K562 (cell line): Measurements from ENCODE around the gene RGS14. TPM values are rescaled to one million over a fixed set of nuclear protein-coding genes. Genes with fewer than 3 reads are reported as not detected.

Experiments used
- ATAC-seq: fragments of 200-7000 bp; cut with Tn5 transposase; 3 replicates; pipeline ENCODE4 v1.9.1; 2020; ENCODE audit warnings: moderate library complexity
- BruUV-seq: library from RNA; stranded (reverse); fragments of 400-500 nt; replicated peaks from 2 replicates; lab custom pipeline; 2021; lab: Mats Ljungman, UMichigan
- CTCF ChIA-PET: fragments of 300-600 bp; formaldehyde crosslinking; extraction: SDS; loops from one replicate; lab custom pipeline; 2021; ENCODE audit warnings: low intra/inter-chr PET ratio; lab: Yijun Ruan, JAX
- POLR2A ChIA-PET: fragments of 300-600, 350-650 bp; sonication (Branson Sonifier 250); formaldehyde crosslinking; extraction: SDS; loops from one replicate; lab custom pipeline; 2021; ENCODE audit warnings: antibody characterized with exemption, inconsistent platforms; lab: Yijun Ruan, JAX
- DNase-seq, 4 experiments: peaks; one replicate each; pipeline versions ENCODE4 v3.0.0 to v3.0.0-alpha.2; 2011 to 2018; ENCODE audit warnings: low spot score in 3 of 4, mixed read lengths in 3 of 4; ENCODE audit errors: extremely low read depth in 1 of 4
- FAIRE-seq: peaks from 2 replicates; lab custom pipeline; 2011; peaks lifted over from hg19 to GRCh38; lab: Jason Lieb, UNC
- H2AFZ ChIP-seq: 2 replicates; pipeline ENCODE4 v1.6.0; 2011; ENCODE audit warnings: low read depth, low read length, control low read depth, inconsistent platforms
- H3K27ac ChIP-seq: fragments of 200-600 bp; 3 replicates; pipeline ENCODE4 v1.8.0; 2011; ENCODE audit warnings: low read depth, mild to moderate bottlenecking, control low read depth, inconsistent platforms, low read length, moderate library complexity, mixed read lengths; ENCODE audit errors: extremely low read depth
- H3K27me3 ChIP-seq, 2 experiments: fragments of 300-600 bp in 1 of 2; 2 replicates in 1 of 2; 3 replicates in 1 of 2; pipeline versions ENCODE4 v1.6.0 to v1.8.0; 2011; ENCODE audit warnings: inconsistent platforms in 2 of 2, low read length in 2 of 2, mild to moderate bottlenecking in 1 of 2, mixed read lengths in 1 of 2, moderate library complexity in 1 of 2; ENCODE audit not compliant: control insufficient read depth in 2 of 2, insufficient read depth in 2 of 2
- H3K36me3 ChIP-seq: fragments of 300-600 bp; 3 replicates; pipeline ENCODE4 v1.8.0; 2011; ENCODE audit warnings: mild to moderate bottlenecking, low read length, inconsistent platforms; ENCODE audit not compliant: control insufficient read depth, insufficient read depth
- H3K4me1 ChIP-seq, 2 experiments: fragments of 200-600 bp in 1 of 2; replicated peaks in 1 of 2; 2 replicates in 1 of 2; 3 replicates in 1 of 2; pipeline versions ENCODE4 v1.5.1 to v1.8.0; 2011; ENCODE audit warnings: inconsistent platforms in 2 of 2, low read length in 2 of 2, mild to moderate bottlenecking in 1 of 2, mixed read lengths in 1 of 2, moderate library complexity in 1 of 2; ENCODE audit not compliant: control insufficient read depth in 2 of 2, insufficient read depth in 2 of 2
- H3K4me2 ChIP-seq: 2 replicates; pipeline ENCODE4 v1.6.1; 2011; ENCODE audit warnings: low read length, control low read depth, inconsistent platforms, mixed read lengths; ENCODE audit not compliant: insufficient read depth
- H3K4me3 ChIP-seq: fragments of 200-600 bp; sonication (generic), shearing (Covaris generic); 2 replicates; pipeline ENCODE4 v1.5.1; 2016; ENCODE audit warnings: control low read depth, inconsistent platforms
- H3K79me2 ChIP-seq: fragments of 200-600 bp; 3 replicates; pipeline ENCODE4 v1.8.0; 2011; ENCODE audit warnings: low read length, inconsistent platforms; ENCODE audit not compliant: control insufficient read depth, insufficient read depth
- H3K9ac ChIP-seq, 2 experiments: 2 replicates each; pipeline versions ENCODE4 v1.6.0 to v1.6.1; 2011; ENCODE audit warnings: low read depth in 2 of 2, low read length in 2 of 2, control low read depth in 1 of 2, inconsistent platforms in 1 of 2, mild to moderate bottlenecking in 1 of 2, mixed read lengths in 1 of 2; ENCODE audit not compliant: insufficient read depth in 1 of 2
- H3K9me1 ChIP-seq: one replicate; pipeline ENCODE4 v1.6.0; 2011; ENCODE audit warnings: inconsistent platforms, mild to moderate bottlenecking, low read length, moderate library complexity; ENCODE audit not compliant: control insufficient read depth, insufficient read depth
- H3K9me3 ChIP-seq: replicated peaks from 2 replicates; pipeline ENCODE4 v1.5.1; 2011; ENCODE audit warnings: low read depth, low read length, inconsistent platforms; ENCODE audit not compliant: control insufficient read depth, insufficient read depth
- H4K20me1 ChIP-seq: replicated peaks from 2 replicates; pipeline ENCODE4 v1.6.1; 2011; ENCODE audit warnings: low read length, inconsistent platforms, mixed read lengths; ENCODE audit not compliant: control insufficient read depth, insufficient read depth
- CSDE1 ChIP-seq, 2 experiments: fragments of 450-650 bp; IDR thresholded peaks; 2 replicates each; pipeline ENCODE4 v1.6.1; 2016; ENCODE audit warnings: mild to moderate bottlenecking in 1 of 2
- EP400 ChIP-seq: fragments of 450-650 bp; IDR thresholded peaks from 2 replicates; pipeline ENCODE4 v1.6.1; 2017; ENCODE audit warnings: antibody characterized with exemption, mild to moderate bottlenecking, moderate library complexity
- GATAD2B ChIP-seq: fragments of 450-650 bp; IDR thresholded peaks from 2 replicates; pipeline ENCODE4 v1.6.1; 2017; ENCODE audit warnings: mild to moderate bottlenecking, borderline replicate concordance
- POU5F1 ChIP-seq: fragments of 150-350 bp; IDR thresholded peaks from 2 replicates; pipeline ENCODE4 v1.6.1; 2014; ENCODE audit warnings: borderline replicate concordance, low read length, low read depth, mild to moderate bottlenecking; ENCODE audit not compliant: partially characterized antibody
- SMAD4 ChIP-seq: fragments of 250-450 bp; sonication (Bioruptor Pico); conservative IDR thresholded peaks from 2 replicates; pipeline ENCODE4 v1.8.0; 2021; ENCODE audit warnings: inconsistent platforms, mild to moderate bottlenecking, moderate library complexity
- ZC3H8 ChIP-seq: fragments of 450-650 bp; IDR thresholded peaks from 2 replicates; pipeline ENCODE4 v1.6.1; 2017
- ZZZ3 ChIP-seq: fragments of 450-650 bp; IDR thresholded peaks from 2 replicates; pipeline ENCODE4 v1.6.1; 2016; ENCODE audit warnings: antibody characterized with exemption, mild to moderate bottlenecking, moderate library complexity
- WGBS: fragments of 100-300 bp; shearing (Covaris generic); methylation state at CpG from one replicate; pipeline ENCODE4 v1.1.6; 2016; ENCODE audit warnings: low coverage, mixed read lengths; ENCODE audit not compliant: insufficient coverage; ENCODE audit errors: missing lambda C conversion rate; 5-methylcytosine and 5-hydroxymethylcytosine counted together
- in situ Hi-C: fragments of 300-500 bp; cut with MboI; formaldehyde crosslinking; loops from 4 replicates; pipeline ENCODE4 v1.15.0; 2018; ENCODE audit warnings: inconsistent platforms, mixed read lengths
- intact Hi-C: fragments of 100-400 bp; cut with micrococcal nuclease; formaldehyde crosslinking; loops from 2 replicates; pipeline ENCODE4 v1.14.2; 2022
- polyA plus RNA-seq, 8 experiments: library from polyadenylated mRNA; depleted of rRNA in 4 of 8; stranded (reverse) in 5 of 8; unstranded in 3 of 8; fragments of >200 nt; fragmentation: Nextera tagmentation in 2 of 8; fragmentation: Illumina TruSeq in 1 of 8; extraction: Ambion mirVana in 2 of 8; extraction: Trizol in 1 of 8; gene quantifications; 2 replicates each; pipeline versions ENCODE4 v1.2.1 to v1.2.3, GENCODE V29; 2011 to 2014; ENCODE audit warnings: inconsistent platforms in 1 of 8, missing spikeins in 1 of 8
- total RNA-seq, 7 experiments: library from RNA; depleted of rRNA in 6 of 7; stranded (reverse); fragments of >200 nt in 6 of 7; fragmentation: Illumina TruSeq in 2 of 7; extraction: Trizol in 2 of 7; gene quantifications; 2 replicates each; pipeline versions ENCODE4 v1.2.1 to v1.2.3, GENCODE V29; 2011 to 2021; ENCODE audit warnings: low replicate concordance in 1 of 7
- TF ChIP-seq, protein P1 (sequence below): fragments of 450-650 bp; conservative IDR thresholded peaks from 2 replicates; pipeline ENCODE4 v1.6.1; 2016; ENCODE audit warnings: missing genetic modification characterization, low read depth, mild to moderate bottlenecking, control low read depth, missing compliant biosample characterization
- TF ChIP-seq, protein P2 (sequence below): fragments of 250-450 bp; sonication (Bioruptor Pico); IDR thresholded peaks from 2 replicates; pipeline ENCODE4 v1.4.0; 2020; ENCODE audit warnings: mild to moderate bottlenecking
- TF ChIP-seq, protein P3 (sequence below), 2 experiments: IDR thresholded peaks in 1 of 2; conservative IDR thresholded peaks in 1 of 2; 2 replicates each; pipeline ENCODE4 v1.6.1; 2016; ENCODE audit warnings: low read depth in 2 of 2, mild to moderate bottlenecking in 1 of 2, missing compliant biosample characterization in 1 of 2, missing genetic modification characterization in 1 of 2, moderate library complexity in 1 of 2

Gene RGS14
- total and polyA plus RNA-seq, 9 of the 15 experiments (the other 6 are each of a cell fraction or from before 2014, with no cell fraction given) = 0.28 to 75.9 (median 34.5) TPM

DNA sequence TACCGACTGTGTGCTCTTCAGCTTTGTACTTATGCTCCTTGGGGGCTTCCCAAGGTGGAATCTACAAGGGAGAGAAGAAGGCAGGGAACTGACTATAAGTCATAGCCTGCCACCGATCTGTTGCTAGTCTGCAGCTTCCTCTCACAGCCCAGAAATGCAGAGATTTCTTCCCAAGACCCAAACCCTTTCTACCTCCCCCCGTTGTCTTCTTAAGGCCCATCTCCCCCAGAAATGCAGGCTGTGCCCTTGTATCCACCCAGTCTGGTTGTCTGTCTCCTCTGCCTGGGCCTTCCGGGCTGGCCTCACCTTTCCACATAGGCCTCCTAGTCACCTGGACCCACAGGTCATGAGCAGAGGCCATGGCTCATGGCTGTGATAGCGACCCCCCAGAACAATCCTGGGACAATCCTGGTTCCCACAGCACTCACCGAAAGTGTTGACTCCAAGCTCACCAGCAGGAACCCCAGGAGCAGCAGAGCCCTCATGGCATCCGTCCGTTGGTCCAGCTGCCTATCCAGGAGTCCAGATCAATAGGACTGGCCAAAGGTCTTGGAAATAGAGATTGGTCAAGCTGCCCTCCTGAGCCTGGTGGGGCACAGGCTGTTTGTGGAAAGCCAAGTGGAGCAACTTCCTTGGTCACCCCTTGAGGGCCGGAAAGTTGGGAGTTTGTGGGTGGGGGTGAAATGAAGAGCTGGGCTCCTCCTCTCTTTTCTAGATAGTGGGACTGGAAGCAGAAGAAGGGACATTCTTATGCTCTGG, 51.5 kb downstream of the RGS14 start, which contains the start of gene F12:
F12 (minus strand) TSS at position 522 of the 759 bp plus-strand sequence; CDS start at position 485, 37 bp downstream.
- Histone ChIP-seq H3K79me2 (peaks cover 4% of the 10 kb centered on the region; the same call in 1 of the 3 replicates), H3K27me3 (no peaks in the 10 kb centered on the region), H3K9me1 (no peaks in the 10 kb centered on the region)
- FAIRE-seq = no peak
- TF ChIP-seq, protein P1, sequence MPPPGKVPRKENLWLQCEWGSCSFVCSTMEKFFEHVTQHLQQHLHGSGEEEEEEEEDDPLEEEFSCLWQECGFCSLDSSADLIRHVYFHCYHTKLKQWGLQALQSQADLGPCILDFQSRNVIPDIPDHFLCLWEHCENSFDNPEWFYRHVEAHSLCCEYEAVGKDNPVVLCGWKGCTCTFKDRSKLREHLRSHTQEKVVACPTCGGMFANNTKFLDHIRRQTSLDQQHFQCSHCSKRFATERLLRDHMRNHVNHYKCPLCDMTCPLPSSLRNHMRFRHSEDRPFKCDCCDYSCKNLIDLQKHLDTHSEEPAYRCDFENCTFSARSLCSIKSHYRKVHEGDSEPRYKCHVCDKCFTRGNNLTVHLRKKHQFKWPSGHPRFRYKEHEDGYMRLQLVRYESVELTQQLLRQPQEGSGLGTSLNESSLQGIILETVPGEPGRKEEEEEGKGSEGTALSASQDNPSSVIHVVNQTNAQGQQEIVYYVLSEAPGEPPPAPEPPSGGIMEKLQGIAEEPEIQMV (tag) = no peak
- TF ChIP-seq, protein P2, sequence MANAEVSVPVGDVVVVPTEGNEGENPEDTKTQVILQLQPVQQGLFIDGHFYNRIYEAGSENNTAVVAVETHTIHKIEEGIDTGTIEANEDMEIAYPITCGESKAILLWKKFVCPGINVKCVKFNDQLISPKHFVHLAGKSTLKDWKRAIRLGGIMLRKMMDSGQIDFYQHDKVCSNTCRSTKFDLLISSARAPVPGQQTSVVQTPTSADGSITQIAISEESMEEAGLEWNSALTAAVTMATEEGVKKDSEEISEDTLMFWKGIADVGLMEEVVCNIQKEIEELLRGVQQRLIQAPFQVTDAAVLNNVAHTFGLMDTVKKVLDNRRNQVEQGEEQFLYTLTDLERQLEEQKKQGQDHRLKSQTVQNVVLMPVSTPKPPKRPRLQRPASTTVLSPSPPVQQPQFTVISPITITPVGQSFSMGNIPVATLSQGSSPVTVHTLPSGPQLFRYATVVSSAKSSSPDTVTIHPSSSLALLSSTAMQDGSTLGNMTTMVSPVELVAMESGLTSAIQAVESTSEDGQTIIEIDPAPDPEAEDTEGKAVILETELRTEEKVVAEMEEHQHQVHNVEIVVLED (CRISPR knock-in tag) = no peak
- TF ChIP-seq CSDE1 (IDR thresholded peaks at IDR 0.05) (no peak), ZC3H8 (no peak), GATAD2B (no peak), ZZZ3 (no peak), POU5F1 (no peak), SMAD4 (CRISPR knock-in tag) (no peak), EP400 (no peak)
- TF ChIP-seq, protein P3, sequence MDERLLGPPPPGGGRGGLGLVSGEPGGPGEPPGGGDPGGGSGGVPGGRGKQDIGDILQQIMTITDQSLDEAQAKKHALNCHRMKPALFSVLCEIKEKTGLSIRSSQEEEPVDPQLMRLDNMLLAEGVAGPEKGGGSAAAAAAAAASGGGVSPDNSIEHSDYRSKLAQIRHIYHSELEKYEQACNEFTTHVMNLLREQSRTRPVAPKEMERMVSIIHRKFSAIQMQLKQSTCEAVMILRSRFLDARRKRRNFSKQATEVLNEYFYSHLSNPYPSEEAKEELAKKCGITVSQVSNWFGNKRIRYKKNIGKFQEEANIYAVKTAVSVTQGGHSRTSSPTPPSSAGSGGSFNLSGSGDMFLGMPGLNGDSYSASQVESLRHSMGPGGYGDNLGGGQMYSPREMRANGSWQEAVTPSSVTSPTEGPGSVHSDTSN (CRISPR knock-in tag; IDR thresholded peaks at IDR 0.05; ENCODE audit: low read depth) = no peak
- TF ChIP-seq, protein P3 (tag; conservative IDR thresholded peaks at IDR 0.05; ENCODE audit: low read depth) = no peak
- TF ChIP-seq, all 486 proteins: peak for 0
- CTCF ChIA-PET = no interaction called here
- in situ Hi-C loops (no loop called here), intact Hi-C loops (no loop called here)
- no TSS peak for BruUV-seq
- no peak for DNase-seq
- no peaks in the 10 kb centered on the region for H3K9me3 ChIP-seq
- no peak within 1 kb of the TSS for H3K4me2 ChIP-seq
- H2AFZ ChIP-seq = no peak within 1 kb of the TSS
- H3K4me1 ChIP-seq = peaks cover 10 to 17% of the 10 kb centered on the region in 2 experiments
- no peak within 1 kb of the TSS for H3K27ac ChIP-seq
- WGBS = 49% methylated on average over 9 of the region's 9 CpGs
- no peak for ATAC-seq
- H3K36me3 ChIP-seq = no peaks in the 10 kb centered on the region
- H3K4me3 ChIP-seq = no peak within 1 kb of the TSS
- H4K20me1 ChIP-seq = no peaks in the 10 kb centered on the region
- H3K9ac ChIP-seq = peak within 1 kb of the TSS in 1 of 2 experiments; percentile 67; a peak in 2 of 4 replicates
- POLR2A ChIA-PET = interaction anchor here (0.6 to 2.1 kb wide), 5 partner anchors 17 to 26 kb away, joined by 3 to 5 read pairs (median 3); partner anchors contain the start of gene GRK6
